Measurements from ENCODE around the gene POU1F1.

POU1F1 gene

DNA sequence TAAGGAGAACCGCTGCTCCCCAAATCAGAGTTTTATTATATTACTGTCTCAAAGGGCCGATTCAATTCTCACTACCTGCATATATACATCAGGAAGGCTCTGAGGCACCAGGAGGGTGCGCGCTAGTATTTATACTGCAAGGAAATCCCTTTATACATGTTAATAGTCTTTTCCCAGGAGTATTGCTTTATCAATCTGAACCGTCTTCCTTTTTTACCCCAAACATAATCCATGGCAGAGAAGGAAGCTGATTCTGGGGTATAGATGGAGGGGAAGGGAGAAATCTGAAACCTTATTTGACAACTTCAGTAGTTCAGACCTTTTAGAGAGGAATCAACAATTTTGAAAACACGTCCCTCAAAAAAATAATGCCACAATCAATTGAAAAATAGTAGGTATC, at the start of gene POU1F1:
Gene POU1F1, minus strand, starts transcription at position 101 of the 400 bp plus-strand sequence. CDS start 122 bp downstream, outside the sequence.
- no peak for TF ChIP-seq CTCF (IDR thresholded peaks at IDR 0.05; ENCODE audit: control extremely low read depth, extremely low read depth, low read depth, missing control alignments)
- POLR2A ChIA-PET = no interaction called here
- no peak for DNase-seq (ENCODE audit: extremely low spot score)
- CTCF ChIA-PET = interaction anchor here (1.7 kb wide), 1 partner anchor 10 kb away, joined by 3 read pairs; no protein-coding TSS in a partner anchor

- ChIA-PET CTCF (interaction anchor here (1.1 to 2.3 kb wide), 3 partner anchors 18 to 26 kb away, joined by 3 to 8 read pairs (median 8); no protein-coding TSS in a partner anchor), POLR2A (no interaction called here)
- no peak for TF ChIP-seq CTCF (IDR thresholded peaks at IDR 0.05; ENCODE audit: control extremely low read depth, extremely low read depth, low read depth, missing control alignments)
- DNase-seq (ENCODE audit: extremely low spot score) = no peak
Observed at GRCh38 chr3:87324609-87325008, 48.2 kb upstream of the POU1F1 start.

- ChIA-PET POLR2A (no interaction called here), CTCF (interaction anchor here (1.9 kb wide), 1 partner anchor 23 kb away, joined by 8 read pairs; no protein-coding TSS in a partner anchor)
- no peak for TF ChIP-seq CTCF (IDR thresholded peaks at IDR 0.05; ENCODE audit: control extremely low read depth, extremely low read depth, low read depth, missing control alignments)
- DNase-seq (ENCODE audit: extremely low spot score) = no peak
Observed at GRCh38 chr3:87320756-87321626, 44.6 kb upstream of the POU1F1 start.

- POLR2A ChIA-PET = no interaction called here
- CTCF ChIA-PET = no interaction called here
- TF ChIP-seq CTCF (IDR thresholded peaks at IDR 0.05; ENCODE audit: control extremely low read depth, extremely low read depth, low read depth, missing control alignments) = no peak
- DNase-seq (ENCODE audit: extremely low spot score) = no peak
Observed at GRCh38 chr3:87318617-87319021, 42.2 kb upstream of the POU1F1 start.

GRCh38 chr3:87317779-87318178, 41.4 kb upstream of the POU1F1 start:
- ChIA-PET CTCF (no interaction called here), POLR2A (no interaction called here)
- no peak for TF ChIP-seq CTCF (IDR thresholded peaks at IDR 0.05; ENCODE audit: control extremely low read depth, extremely low read depth, low read depth, missing control alignments)
- DNase-seq (ENCODE audit: extremely low spot score) = no peak

DNA sequence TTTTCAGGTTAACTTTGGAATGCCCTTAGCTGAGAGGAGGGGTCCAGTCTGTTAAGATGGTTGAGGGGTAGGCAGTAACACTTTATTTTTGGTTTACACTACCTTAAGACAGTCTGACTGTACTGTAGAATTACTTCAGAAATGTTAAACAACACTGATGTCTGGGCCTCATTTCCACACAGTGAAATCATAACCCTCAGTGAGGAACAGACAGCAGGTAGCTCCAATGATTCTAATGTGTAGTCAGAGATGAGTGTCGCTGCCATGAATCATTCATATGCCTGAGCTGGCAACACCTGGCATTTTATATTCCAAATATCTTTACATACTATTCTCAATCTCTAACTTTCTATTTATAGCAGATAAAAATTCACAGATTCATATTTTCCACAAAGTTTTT, 37.3 kb upstream of the POU1F1 start:
- DNase-seq (ENCODE audit: extremely low spot score) = no peak
- CTCF ChIA-PET = no interaction called here
- no peak for TF ChIP-seq CTCF (IDR thresholded peaks at IDR 0.05; ENCODE audit: control extremely low read depth, extremely low read depth, low read depth, missing control alignments)
- POLR2A ChIA-PET = no interaction called here
